Stimulated activated CD8-positive, alpha-beta memory T cell treated with anti-CD3 and anti-CD28 coated beads, Interleukin-4, amount 100 ng/mL, for 4 hours (primary cell): Measurements from ENCODE around the gene CRADD.

Source experiments
- DNase-seq, 2 donors: peaks; one replicate each; pipeline ENCODE4 v3.0.0-alpha.2; 2020; ENCODE audit warnings: low read depth in 2 of 2, low spot score in 1 of 2

The CRADD gene

DNA sequence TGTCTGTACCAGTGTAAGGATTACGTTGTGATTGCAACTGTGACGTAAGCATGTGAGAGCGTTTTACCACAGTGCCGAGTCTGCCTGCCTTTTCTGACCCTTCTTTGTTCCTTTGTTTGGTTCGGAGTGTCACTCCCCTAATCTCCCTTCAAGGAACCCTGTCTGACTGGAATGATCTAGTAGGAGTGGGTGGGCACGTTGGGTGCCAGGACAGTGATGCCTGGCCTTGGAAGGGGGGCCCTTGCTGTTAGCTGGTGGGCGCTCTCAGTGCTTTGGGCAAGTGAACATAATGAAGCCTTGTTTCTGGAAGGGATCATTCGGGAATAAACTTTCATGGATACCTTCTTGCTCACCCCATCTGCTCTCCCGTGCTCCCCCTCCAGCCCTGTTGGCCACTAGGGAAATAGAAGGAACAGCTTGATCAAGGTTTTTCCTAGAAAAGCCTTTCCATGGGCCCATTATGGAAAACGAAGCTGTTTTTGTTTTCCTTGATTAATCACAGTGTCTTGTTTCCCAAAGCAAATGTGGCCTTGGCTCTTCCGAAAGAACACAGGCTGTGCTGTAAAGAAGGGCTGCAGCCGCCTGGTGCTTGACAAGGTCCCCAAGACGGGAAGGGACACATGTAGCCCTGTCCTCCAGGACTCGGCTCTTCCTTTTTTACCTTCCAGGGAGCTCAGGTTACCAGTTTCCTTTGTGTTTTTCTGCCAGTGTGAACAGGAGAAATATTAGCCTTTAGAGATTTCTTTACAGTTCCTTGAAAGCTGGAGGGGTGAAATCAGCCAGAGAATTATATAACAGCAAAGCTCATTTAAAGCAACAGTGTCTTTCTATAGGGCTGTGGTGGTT lies 215.5 kb downstream of the CRADD start:
- DNase-seq: no peak

DNA sequence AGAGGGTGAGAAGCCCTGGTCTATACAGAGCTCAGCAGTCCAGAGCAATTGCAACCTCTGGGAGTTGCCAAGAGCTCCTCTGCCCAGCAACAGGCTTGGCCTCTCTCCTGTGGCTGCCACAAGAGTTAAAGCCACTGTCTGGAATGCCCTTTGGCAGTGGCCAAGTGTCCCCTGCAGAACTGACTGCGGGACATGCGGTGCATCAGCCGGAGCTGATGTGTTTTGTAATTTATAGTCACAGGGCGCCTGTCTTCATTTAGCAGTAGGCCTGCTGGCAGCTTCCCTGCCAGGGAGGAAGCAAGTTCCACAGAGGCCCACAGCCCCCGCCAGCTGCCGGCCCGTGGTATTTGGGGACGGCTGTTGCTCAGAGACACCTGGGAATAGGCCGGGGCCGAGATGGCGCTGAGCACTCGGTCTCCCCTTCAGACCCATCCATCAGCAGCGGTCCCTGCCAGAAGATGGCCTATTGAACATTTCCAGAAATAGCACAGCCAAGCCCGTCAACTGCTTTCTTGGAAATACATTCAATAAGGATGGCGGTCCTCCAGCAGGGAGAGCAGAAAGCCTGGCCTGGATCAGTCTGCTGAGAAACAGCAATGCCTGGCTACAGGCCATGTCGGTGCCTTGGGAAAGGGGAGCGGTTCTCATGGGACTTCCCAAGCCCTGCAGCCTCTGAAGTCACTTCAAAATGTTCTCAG lies 217.4 kb downstream of the CRADD start:
- no peak for DNase-seq

DNA sequence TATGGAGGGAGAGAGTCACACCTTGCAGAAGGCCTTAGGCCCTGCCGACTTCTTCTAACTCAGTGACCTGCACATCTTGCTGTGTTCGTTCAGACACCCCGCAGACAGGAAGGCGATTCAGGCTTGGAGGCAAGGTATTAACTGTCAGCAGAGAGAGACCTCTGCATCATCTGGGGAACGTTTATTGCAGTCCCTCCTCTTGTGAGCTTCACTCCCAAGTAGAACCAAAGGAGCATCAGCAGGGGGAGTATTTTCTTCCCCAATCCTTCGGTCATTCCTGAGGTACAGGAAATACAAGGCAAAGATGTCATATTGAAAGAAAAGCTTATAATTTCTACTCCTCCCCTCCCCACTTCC lies 217.9 kb downstream of the CRADD start:
- DNase-seq: no peak

DNA sequence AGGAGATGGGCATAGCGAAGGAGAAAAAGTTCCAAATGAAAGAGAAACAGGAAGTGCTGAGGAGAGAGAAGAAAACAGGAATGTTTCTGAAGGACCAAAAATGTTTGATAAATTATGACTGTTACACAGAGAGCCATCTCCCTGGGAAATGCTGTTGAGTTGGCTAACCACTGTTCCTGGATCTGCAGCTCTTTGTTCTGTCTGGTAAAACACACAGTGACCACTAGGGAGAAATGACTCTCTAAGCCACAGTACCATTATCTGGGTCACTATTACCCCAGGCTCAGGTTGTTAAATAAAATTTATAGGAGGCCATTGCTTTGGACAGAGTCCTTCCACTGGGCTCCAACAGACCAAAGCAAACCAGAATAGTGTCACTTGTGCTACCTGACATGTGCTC lies 219.3 kb downstream of the CRADD start:
- DNase-seq: no peak

DNA sequence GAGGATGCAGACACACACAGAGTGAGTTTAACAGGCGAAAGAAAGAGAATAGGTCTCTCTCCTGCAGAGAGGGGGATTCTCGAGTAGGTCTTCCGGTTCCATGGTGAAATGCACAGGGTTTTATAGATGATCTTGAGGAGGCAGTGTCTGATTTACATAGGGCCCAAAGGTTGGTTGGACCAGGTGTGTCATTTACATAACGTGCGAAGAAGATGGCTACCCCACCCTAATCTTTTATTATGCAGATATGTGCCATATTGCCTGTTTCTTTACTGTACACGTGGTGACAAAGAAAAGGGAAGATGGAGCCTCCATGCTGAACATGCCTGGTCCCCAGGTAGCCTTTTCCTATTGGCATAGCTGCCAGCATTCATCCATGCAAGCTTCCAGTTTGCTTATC lies 219.8 kb downstream of the CRADD start:
- DNase-seq: no peak

DNA sequence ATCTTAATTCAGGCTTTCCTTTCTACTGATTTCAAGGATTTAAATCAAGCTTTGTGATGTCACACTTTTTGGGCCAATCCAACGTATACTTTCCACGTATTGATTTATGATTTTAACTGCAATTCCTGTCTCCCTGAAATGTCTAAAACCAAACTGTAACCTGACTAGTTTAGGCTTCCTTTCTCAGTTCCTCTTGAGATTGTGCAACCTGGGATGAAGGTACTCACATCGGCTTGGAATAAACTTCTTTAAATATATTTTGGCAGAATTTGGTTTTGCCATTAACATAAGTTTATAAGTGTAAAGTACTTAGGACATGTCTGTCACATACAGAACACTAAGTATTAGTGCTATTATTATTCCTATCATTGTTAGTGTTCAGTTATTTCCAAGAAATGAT lies 224.6 kb downstream of the CRADD start:
- DNase-seq: no peak

- DNase-seq: no peak
Measured at GRCh38 chr12:93902192-93902591, 225.0 kb downstream of the CRADD start.

DNA sequence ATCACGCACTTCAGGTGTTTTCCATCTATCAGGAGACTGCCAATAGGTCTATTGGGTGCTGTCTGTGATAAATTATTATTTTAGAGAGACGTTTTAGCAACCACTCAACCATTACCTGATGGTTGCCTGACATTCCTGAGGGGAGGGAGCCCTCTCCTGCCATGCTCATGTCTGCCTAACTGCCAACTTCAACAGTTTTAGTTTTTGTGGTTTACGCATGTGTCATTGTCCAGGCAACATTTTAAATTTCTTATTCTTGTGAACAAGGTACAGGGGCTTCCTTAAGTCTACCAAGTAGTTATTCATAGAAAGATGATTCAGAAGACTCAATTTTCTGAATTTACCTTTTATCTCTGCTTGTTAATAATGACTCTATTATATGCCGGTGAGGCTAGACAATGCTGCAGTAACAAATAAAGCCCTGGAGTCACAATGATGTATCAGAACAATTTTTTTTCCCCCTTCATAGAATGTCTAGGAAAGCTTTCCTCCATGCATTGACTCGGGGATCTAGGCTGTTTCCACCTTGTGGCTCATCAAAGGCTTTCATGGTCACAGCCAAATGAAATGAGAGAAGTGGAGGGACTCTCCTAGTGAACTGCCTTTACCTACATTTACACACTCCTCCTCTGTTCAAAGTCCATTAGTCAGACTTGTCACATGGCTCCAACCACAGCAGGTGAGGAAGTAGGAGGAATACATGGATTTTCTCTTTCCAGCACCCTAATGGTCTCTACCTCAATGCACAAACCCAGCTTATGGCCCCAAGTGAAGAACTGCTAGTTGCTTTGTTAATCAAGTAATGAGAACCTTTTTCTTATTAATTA lies 225.8 kb downstream of the CRADD start:
- DNase-seq: no peak

DNA sequence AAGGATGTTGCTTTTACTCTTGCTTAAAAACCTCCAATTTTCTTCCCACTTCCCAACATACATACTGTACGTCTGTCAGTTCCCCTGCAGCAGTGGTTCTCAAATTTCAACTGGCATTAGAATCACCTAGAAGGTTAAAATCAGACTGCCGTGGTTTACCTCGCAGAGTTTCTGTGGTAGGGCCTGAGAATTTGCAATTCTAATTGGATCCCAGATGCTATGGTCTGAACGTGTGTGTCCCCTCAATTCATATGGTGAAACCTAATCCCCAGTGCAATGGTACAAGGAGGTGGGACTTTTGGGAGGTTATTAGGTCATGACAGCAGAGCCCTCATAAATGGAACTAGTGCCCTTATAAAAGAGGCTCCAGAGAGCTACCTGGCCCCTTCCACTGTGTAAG lies 226.9 kb downstream of the CRADD start:
- no peak for DNase-seq

DNA sequence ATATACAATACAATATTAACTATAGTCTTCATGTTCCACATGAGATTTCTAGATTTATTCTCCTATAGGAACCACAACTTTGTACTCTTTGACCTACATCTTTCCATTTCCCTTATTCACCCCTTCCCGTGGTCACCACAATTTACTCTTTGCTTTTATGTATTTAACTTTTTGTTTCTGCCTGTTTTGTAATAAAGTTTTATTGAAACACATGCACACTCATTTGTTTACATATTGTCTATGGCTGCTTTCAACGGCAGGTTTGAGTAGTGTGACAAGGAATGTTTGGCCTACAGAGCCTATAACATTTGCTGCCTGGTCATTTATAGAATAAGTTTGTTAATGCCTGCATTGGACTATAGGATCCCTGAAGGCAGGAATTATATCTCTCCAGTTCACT lies 231.1 kb downstream of the CRADD start:
- no peak for DNase-seq

DNA sequence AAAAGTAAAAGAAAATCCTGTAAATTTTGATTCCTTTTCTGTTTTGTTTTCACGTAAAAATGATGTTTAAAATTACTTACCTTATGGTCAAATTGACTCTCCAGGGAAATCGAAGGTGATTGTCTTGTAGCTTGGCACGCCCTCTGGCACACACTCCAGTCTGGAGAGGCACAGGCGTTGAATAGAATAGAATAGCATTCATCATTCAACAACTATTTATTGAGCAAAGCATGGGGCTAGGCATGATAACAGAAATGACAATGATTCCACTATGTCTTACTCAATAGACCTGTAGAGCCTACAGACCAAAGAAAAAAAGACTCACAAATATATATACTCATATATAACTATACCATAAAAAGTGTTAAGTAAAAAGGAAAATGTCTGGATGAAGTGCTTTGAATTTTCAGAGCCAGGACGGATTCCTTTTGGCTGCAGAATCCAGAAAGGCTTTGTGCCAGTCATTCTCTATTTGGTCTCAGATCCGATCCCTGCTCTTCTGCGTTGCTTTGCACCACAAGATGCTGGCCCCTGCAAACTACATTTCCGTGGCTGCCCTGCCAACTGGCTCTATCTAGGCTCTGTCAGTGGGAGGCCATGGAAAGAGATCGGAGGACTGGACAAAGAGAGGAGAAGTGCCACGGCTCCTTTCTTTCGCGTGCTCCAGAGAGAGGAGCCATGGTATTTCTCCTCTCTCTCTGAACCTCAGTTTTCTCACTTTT lies 231.8 kb downstream of the CRADD start:
- no peak for DNase-seq

GRCh38 chr12:93911396-93911795 lies 234.2 kb downstream of the CRADD start:
- no peak for DNase-seq

- no peak for DNase-seq
Measured at GRCh38 chr12:93912086-93912733, 235.0 kb downstream of the CRADD start.

DNA sequence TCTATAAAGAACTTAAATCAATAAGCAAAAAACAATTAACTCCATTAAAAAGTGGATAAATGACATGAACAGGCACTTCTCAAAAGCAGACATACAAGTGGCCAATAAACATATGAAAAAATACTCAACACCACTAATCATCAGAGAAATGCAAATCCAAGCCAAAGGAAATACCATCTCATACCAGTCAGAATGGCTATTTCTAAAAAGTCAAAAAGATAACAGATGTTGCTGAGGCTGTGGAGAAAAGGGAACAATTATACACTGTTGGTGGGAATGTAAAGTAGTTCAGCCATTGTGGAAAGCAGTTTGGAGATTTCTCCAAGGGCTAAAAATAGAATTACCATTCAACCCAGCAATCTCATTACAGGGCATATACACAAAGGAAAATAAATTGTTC lies 236.7 kb downstream of the CRADD start:
- no peak for DNase-seq

DNA sequence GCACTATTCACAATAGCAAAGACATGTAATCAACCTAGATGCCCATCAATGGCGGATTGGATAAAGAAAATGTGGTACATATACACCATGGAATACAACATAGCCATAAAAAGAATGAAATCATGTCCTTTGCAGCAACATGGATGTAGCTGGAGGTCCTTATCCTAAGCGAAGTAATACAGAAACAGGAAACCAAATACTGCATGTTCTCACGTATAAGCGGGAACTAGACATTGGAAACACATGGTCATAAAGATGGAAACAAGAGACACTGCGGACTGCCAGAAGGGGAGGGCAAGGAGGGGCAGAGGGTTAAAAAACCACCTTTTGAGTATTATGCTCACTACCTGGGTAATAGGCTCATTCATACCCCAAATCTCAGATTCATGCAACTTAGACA lies 237.1 kb downstream of the CRADD start:
- DNase-seq: no peak

DNA sequence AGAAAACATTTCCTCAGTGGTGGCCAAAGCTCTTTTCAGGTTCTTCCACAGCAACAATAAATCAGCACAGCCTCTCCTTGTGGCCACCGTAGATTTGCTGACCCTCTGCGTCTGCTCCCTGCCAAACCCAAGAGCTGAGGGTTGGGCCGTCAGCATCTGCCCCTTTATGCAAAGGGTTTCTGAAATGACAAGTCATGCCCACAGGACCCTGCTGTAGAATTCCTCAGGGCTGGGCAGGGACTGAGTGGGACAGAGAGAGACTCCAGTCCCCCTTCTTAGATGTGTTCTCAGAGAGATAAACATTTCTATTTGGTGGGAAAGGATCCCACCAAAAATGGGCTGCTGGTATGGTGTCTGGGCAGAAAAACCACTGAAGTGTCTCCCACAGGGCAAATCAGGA lies 238.2 kb downstream of the CRADD start:
- no peak for DNase-seq

DNA sequence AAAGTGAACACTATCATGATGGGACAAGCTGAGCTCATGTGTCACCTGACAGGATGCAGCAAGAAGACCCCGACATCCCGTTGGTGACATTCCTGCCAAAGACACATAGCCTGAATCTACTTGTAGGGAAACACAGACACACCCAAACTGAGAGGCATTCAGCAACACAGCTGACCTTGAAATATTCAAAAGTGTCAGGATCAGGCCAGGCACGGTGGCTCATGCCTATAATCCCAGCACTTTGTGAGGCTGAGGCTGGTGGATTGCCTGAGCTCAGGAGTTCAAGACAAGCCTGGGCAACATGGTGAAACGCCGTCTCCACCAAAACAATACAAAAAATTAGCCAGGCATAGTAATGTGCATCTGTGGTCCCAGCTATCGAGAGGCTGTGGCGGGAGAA lies 239.2 kb downstream of the CRADD start:
- DNase-seq: no peak

DNA sequence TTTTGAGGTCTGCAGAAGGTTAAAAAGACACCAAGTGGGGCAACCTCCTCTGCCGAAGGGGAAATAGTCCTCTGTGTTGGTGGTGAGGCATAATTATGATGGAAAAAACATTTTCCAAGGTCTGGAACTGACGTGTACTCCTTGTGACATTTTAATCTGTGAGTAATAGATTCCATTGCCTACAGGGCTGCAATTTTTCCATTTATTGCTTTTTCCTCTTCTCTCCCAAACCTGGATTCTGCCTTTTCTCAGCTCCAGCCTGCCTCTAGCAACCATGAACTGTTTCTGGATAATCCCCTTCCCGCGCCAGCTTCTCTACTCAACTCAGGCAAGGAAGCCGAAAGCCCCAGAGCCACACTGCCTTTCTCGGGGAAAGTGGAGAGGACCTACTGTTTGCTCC lies 241.1 kb downstream of the CRADD start:
- DNase-seq: no peak

- no peak for DNase-seq
Measured at GRCh38 chr12:93918900-93919299, 241.7 kb downstream of the CRADD start.

- DNase-seq: no peak
Measured at GRCh38 chr12:93921521-93921920, 244.3 kb downstream of the CRADD start.

DNA sequence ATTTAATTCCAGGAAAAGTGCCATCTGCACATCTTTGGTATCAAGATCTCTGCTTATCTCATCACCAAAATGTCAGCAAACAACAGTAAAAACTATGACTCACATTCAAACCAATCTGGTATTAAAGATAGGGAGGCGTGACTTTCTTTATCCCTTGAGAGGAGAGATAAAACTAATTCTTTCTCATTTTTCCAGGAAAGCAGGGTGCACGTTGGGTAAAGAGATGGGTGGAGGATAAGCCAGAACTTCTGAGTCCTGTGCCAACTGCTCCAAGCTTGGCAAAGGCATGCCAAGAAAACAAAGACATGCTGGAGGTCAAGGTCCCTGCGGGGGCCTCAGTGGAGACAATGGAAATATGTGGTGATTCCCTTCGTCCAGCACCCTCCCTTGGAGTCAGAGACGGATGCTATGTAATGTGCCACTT lies 245.4 kb downstream of the CRADD start:
- DNase-seq: no peak
